Adrenal gland (tissue), 12 donors: Measurements from ENCODE around the gene USP8. TPM values are rescaled to one million over a fixed set of nuclear protein-coding genes. Genes with fewer than 3 reads are reported as not detected.

Experiments
- DNase-seq, 7 donors: peaks; one replicate each; pipeline ENCODE4 v3.0.0-alpha.2; 2019 to 2020
- H3K27ac ChIP-seq, 5 donors: fragments of 200-600 bp; sonication (generic) in 4 of 5; 1 replicate in 3 of 5; 2 replicates in 2 of 5; pipeline versions ENCODE4 v1.5.1 to v1.8.0; 2016 to 2020; ENCODE audit warnings: mild to moderate bottlenecking in 1 of 5
- H3K27me3 ChIP-seq: fragments of 200-600 bp; 2 replicates; pipeline ENCODE4 v1.8.0; 2021
- H3K36me3 ChIP-seq, 2 donors: fragments of 200-600 bp; replicated peaks in 1 of 2; 1 replicate in 1 of 2; 2 replicates in 1 of 2; pipeline versions ENCODE4 v1.5.1 to v1.8.0; 2018 to 2022
- H3K4me1 ChIP-seq, 2 donors: fragments of 200-600 bp; replicated peaks in 1 of 2; 1 replicate in 1 of 2; 2 replicates in 1 of 2; pipeline versions ENCODE4 v1.5.1 to v1.8.0; 2018 to 2021
- H3K4me3 ChIP-seq, 4 donors: fragments of 200-600 bp; sonication (generic) in 3 of 4; one replicate each; pipeline ENCODE4 v1.5.1; 2016 to 2018
- H3K9me3 ChIP-seq, 3 donors: fragments of 200-600 bp; sonication (generic) in 1 of 3; replicated peaks in 1 of 3; 1 replicate in 2 of 3; 2 replicates in 1 of 3; pipeline versions ENCODE4 v1.5.1 to v1.8.0; 2016 to 2021
- POLR2A ChIP-seq, 2 donors: fragments of 450-650 bp; IDR thresholded peaks; one replicate each; pipeline ENCODE4 v1.6.1; 2017; ENCODE audit warnings: antibody characterized with exemption in 2 of 2, mild to moderate bottlenecking in 2 of 2, moderate library complexity in 1 of 2
- WGBS, 4 donors: extraction: QIAGEN DNeasy Blood & Tissue Kit in 2 of 4; methylation state at CpG; one replicate each; pipeline versions ENCODE4 v1.1.5 to v1.1.7; 2013 to 2017; 5-methylcytosine and 5-hydroxymethylcytosine counted together
- intact Hi-C, 2 donors: fragments of 100-400 bp; cut with DNase I; formaldehyde crosslinking; loops; one replicate each; pipeline versions ENCODE4 v1.14.1 to v1.15.0; 2022 to 2023
- polyA plus RNA-seq, 3 donors: library from polyadenylated mRNA; stranded (reverse); fragments of 200-250 nt in 2 of 3; fragments of 350-450 nt in 1 of 3; fragmentation: Illumina TruSeq in 1 of 3; extraction: RNeasy Lipid Tissue Mini Kit (QIAGEN cat#74804) in 1 of 3; gene quantifications; one replicate each; pipeline ENCODE4 v1.2.3, GENCODE V29; 2013 to 2014
- total RNA-seq, 9 donors: library from RNA; depleted of rRNA in 4 of 9; stranded (reverse); fragments of >200 nt in 4 of 9; fragments of 120-200 nt in 1 of 9; fragmentation: NEBNext Ultra II Directional in 1 of 9; extraction: Animal tissue kit (Norgen Biotek cat#: 25700) in 1 of 9; gene quantifications; one replicate each; pipeline versions ENCODE4 v1.1.0 to v1.2.4, GENCODE V29; 2013 to 2023
- TF ChIP-seq, protein P1 (sequence below), 6 experiments: fragments of 450-650 bp in 4 of 6; fragments of 200-600 bp in 2 of 6; sonication (generic) in 1 of 6; IDR thresholded peaks; 1 replicate in 5 of 6; 2 replicates in 1 of 6; pipeline versions ENCODE4 v1.5.1 to v1.8.0; 2016 to 2021; ENCODE audit warnings: antibody characterized with exemption in 6 of 6, mild to moderate bottlenecking in 2 of 6, moderate library complexity in 1 of 6
- donor health status: healthy with polysubstance abuse.
- donor health status: Bipolar disorder and iron deficiency.
- donor health status: DM: yes; HTN: yes; CAD: no.
- donor health status: DM: no; HTN: no; CAD: no.
- donor health status: DM: no; HTN: no; CAD: no.
- donor health status: DM: yes; HTN: yes; CAD: no.

The USP8 gene
- total and polyA plus RNA-seq, 12 donors = 15.4 to 81.6 (median 60.2) TPM

DNA sequence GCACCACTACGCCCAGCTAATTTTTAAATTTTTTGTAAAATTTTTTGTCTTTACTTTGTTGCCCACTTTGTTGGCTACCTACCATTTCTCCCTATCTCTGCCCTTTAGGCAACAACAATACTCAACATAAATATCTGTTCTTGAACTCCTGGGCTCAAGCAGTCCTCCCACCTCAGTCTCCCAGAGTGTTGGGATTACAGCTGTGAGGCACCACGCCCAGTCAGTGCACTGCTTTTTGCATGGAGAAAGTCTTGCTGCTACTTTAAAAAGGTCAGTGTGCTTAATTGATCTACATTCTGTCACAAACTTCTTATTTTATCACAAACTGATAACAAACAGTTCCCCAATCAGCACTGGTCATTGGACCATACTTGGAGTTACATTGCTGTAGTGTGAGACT, 8.0 kb downstream of the USP8 start:
- WGBS, 4 donors = 88 to 94% (median 91%) methylated on average over 2 of the region's 2 CpGs
- H3K4me1 ChIP-seq = peaks cover 0 to 27% of the 10 kb centered on the region in 2 donors

DNA sequence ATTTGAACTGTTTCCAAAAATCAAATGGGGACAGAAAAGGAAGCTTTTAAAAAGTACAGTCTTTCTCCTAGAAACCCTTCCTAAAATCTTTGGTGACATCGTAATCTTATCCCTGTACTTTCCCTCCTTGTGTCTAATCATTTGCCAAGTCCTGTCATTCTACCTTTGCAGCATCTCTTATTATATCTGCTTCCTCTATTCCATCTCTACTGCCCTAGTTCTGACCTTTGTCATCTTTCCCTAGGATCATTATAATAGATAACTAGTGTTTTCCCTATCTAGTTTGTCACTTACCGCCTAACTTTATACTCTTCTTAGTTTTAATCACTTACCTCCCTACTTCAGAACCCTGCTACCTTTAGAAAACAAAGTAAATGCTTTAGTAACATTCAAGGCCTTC, 11.6 kb downstream of the USP8 start:
- 50 to 59% (median 56%) methylated on average over 2 of the region's 2 CpGs for WGBS, 4 donors

More for the DNA sequence above, 8.0 kb downstream of the USP8 start:
- intact Hi-C loops = no loop called here
- Histone ChIP-seq H3K27ac (no peak overlapping the region), H3K9me3 (no peaks in the 10 kb centered on the region), H3K4me3 (no peak overlapping the region), H3K36me3 (no peaks in the 10 kb centered on the region), H3K27me3 (no peaks in the 10 kb centered on the region)
- DNase-seq = no peak
- TF ChIP-seq, protein P1, sequence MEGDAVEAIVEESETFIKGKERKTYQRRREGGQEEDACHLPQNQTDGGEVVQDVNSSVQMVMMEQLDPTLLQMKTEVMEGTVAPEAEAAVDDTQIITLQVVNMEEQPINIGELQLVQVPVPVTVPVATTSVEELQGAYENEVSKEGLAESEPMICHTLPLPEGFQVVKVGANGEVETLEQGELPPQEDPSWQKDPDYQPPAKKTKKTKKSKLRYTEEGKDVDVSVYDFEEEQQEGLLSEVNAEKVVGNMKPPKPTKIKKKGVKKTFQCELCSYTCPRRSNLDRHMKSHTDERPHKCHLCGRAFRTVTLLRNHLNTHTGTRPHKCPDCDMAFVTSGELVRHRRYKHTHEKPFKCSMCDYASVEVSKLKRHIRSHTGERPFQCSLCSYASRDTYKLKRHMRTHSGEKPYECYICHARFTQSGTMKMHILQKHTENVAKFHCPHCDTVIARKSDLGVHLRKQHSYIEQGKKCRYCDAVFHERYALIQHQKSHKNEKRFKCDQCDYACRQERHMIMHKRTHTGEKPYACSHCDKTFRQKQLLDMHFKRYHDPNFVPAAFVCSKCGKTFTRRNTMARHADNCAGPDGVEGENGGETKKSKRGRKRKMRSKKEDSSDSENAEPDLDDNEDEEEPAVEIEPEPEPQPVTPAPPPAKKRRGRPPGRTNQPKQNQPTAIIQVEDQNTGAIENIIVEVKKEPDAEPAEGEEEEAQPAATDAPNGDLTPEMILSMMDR (IDR thresholded peaks at IDR 0.05) = no peak
- no peak for TF ChIP-seq POLR2A (IDR thresholded peaks at IDR 0.05)

DNA sequence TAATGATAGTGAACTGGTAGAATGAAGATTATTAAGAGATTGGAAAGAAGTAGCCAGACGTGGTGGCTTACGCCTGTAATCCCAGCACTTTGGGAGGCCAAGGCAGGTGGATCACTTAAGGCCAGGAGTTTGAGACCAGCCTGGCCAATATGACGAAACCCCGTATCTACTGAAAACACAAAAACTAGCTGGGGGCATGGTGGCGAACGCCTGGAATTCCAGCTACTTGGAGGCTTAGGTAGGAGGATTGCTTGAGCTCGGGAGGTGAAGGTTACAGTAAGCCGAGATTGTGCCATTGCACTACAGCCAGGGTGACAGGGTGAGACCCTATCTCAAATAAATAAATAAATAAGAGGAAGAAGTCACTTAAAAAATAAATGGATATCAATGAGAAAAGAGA, 14.0 kb downstream of the USP8 start:
- Histone ChIP-seq H3K36me3 (peaks cover 0 to 26% of the 10 kb centered on the region in 2 donors), H3K27ac (no peak overlapping the region), H3K4me1 (peaks cover 0 to 9% of the 10 kb centered on the region in 2 donors), H3K27me3 (no peaks in the 10 kb centered on the region), H3K4me3 (no peak overlapping the region), H3K9me3 (no peaks in the 10 kb centered on the region)
- no peak for DNase-seq
- TF ChIP-seq, protein P1 (IDR thresholded peaks at IDR 0.05) = no peak
- TF ChIP-seq POLR2A (IDR thresholded peaks at IDR 0.05) = no peak
- intact Hi-C loops = no loop called here
- 91 to 98% (median 95%) methylated on average over 8 of the region's 8 CpGs for WGBS, 4 donors

More for the DNA sequence above, 11.6 kb downstream of the USP8 start:
- Histone ChIP-seq H3K27ac (no peak overlapping the region), H3K4me3 (no peak overlapping the region), H3K4me1 (peaks cover 0 to 15% of the 10 kb centered on the region in 2 donors), H3K36me3 (peaks cover 0 to 14% of the 10 kb centered on the region in 2 donors), H3K9me3 (no peaks in the 10 kb centered on the region), H3K27me3 (no peaks in the 10 kb centered on the region)
- intact Hi-C loops = no loop called here
- TF ChIP-seq POLR2A (IDR thresholded peaks at IDR 0.05) = no peak
- TF ChIP-seq, protein P1 (IDR thresholded peaks at IDR 0.05) = no peak
- no peak for DNase-seq

DNA sequence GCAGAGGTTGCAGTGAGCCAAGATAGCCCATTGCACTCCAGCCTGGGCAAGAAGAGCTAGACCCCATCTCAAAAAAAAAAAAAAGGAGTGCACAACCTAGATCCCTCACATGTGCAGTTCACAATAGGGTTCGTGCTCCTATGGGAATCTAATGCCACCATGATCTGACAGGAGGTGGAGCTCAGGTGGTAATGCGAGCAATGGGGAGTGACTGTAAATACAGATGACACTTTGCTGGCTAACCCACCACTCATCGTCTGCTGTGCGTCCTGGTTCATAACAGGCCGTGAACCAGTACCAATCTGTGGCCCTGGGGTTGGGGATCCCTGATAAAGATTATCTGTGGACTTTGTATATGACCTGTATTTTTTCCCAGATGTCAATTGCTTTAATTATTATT, 16.7 kb downstream of the USP8 start:
- H3K4me1 ChIP-seq = peaks cover 0 to 6% of the 10 kb centered on the region in 2 donors
- no peak for DNase-seq
- WGBS, 4 donors = 96 to 98% (median 97%) methylated on average over 4 to 5 of the region's 5 CpGs
- peaks cover 0 to 34% of the 10 kb centered on the region in 2 donors for H3K36me3 ChIP-seq
- TF ChIP-seq, protein P1 (IDR thresholded peaks at IDR 0.05) = no peak
- no peak for TF ChIP-seq POLR2A (IDR thresholded peaks at IDR 0.05)
- no peaks in the 10 kb centered on the region for H3K27me3 ChIP-seq
- intact Hi-C loops = no loop called here
- no peak overlapping the region for H3K4me3 ChIP-seq
- H3K9me3 ChIP-seq = no peaks in the 10 kb centered on the region
- H3K27ac ChIP-seq = no peak overlapping the region
